ENCODE results near the gene HIPK3.

DNA sequence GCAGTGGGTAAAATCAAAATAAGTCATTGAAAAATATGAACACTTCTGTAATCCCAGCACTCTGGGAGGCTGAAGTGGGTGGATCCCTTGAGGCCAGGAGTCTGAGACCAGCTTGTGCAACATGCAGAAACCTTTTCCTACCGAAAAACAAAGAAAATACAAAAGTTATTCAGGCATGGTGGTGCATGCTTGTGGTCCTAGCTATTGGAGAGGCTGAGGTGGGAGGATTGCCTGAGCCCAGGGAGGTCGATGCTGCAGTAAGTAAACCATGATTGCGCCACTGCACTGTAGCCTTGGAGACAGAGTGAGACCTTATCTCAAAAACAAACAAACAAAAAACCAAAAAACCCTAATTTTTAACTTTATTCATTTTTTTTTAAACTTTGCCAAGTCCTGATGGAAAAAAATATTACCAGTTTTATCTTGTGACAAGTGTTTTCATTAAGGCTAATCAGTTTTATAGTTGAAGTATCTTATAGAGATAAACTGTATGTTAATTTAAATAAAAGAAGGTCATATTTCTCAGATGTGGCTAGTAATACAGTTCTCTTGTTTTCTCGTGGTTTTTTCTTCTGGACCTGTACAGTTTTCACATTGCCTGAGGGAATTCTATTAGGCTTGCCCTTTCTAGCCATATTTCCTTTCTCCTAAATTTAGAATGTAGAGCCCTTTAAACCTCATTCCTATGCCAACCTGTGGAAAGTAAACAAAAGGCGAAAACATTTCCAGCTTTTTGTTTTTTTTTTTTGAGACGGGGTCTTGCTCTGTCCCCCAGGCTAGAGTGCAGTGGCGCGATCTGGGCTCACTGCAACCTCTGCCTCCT, 9.4 kb downstream of the HIPK3 start:
- no peak for TF ChIP-seq CTCF (IDR thresholded peaks at IDR 0.05; ENCODE audit: poor library complexity, severe bottlenecking)
- no peak for TF ChIP-seq SMC3 (conservative IDR thresholded peaks at IDR 0.05; ENCODE audit: poor library complexity)
- TF ChIP-seq POLR2AphosphoS5 (IDR thresholded peaks at IDR 0.05), result no peak
- TF ChIP-seq TAF1 (IDR thresholded peaks at IDR 0.05; ENCODE audit: low read depth), result no peak
- no peak for TF ChIP-seq EZH2 (IDR thresholded peaks at IDR 0.05; ENCODE audit: borderline replicate concordance, insufficient read depth, low read length, poor library complexity, severe bottlenecking)

Measured in neural cell (in vitro differentiated cells).